Tibial nerve (tissue), 4 donors: Measurements from ENCODE around the gene ATP13A5. TPM values are rescaled to one million over a fixed set of nuclear protein-coding genes. Genes with fewer than 3 reads are reported as not detected.

Experiments
- DNase-seq, 2 donors: peaks; one replicate each; pipeline ENCODE4 v3.0.0-alpha.2; 2019; ENCODE audit warnings: low spot score in 2 of 2
- H3K27ac ChIP-seq, 4 donors: fragments of 200-600 bp; sonication (generic) in 3 of 4; one replicate each; pipeline ENCODE4 v1.5.1; 2017 to 2019; ENCODE audit warnings: mild to moderate bottlenecking in 1 of 4
- H3K27me3 ChIP-seq, 2 donors: fragments of 200-600 bp; sonication (generic) in 1 of 2; one replicate each; pipeline versions ENCODE4 v1.5.1 to v1.6.0; 2017 to 2019
- H3K36me3 ChIP-seq, 3 donors: fragments of 200-600 bp; sonication (generic); one replicate each; pipeline ENCODE4 v1.5.1; 2018 to 2019
- H3K4me1 ChIP-seq, 4 donors: fragments of 200-600 bp; sonication (generic) in 3 of 4; one replicate each; pipeline ENCODE4 v1.5.1; 2017 to 2019
- H3K4me3 ChIP-seq, 4 donors: fragments of 200-600 bp; sonication (generic) in 3 of 4; one replicate each; pipeline ENCODE4 v1.5.1; 2017 to 2019; ENCODE audit warnings: mild to moderate bottlenecking in 1 of 4, moderate library complexity in 1 of 4
- H3K9me3 ChIP-seq, 4 donors: fragments of 200-600 bp; sonication (generic) in 3 of 4; one replicate each; pipeline ENCODE4 v1.5.1; 2017 to 2019
- EP300 ChIP-seq, 2 donors: sonication (generic); formaldehyde crosslinking; IDR thresholded peaks; one replicate each; pipeline ENCODE4 v1.6.1; 2017; ENCODE audit warnings: antibody characterized with exemption in 2 of 2, mild to moderate bottlenecking in 1 of 2
- POLR2A ChIP-seq, 2 donors: fragments of 450-650 bp; IDR thresholded peaks; one replicate each; pipeline ENCODE4 v1.6.1; 2017; ENCODE audit warnings: antibody characterized with exemption in 2 of 2, mild to moderate bottlenecking in 2 of 2, moderate library complexity in 2 of 2
- WGBS, 2 donors: methylation state at CpG; one replicate each; pipeline ENCODE4 v1.1.5; 2018; 5-methylcytosine and 5-hydroxymethylcytosine counted together
- total RNA-seq, 4 donors: library from RNA; depleted of rRNA; stranded (reverse); fragments of >200 nt; gene quantifications; one replicate each; pipeline ENCODE4 v1.1.0, GENCODE V29; 2016
- TF ChIP-seq, protein P1 (sequence below), 5 experiments: fragments of 200-600 bp in 3 of 5; fragments of 450-650 bp in 2 of 5; sonication (generic) in 3 of 5; IDR thresholded peaks; one replicate each; pipeline ENCODE4 v1.5.1; 2016 to 2019; ENCODE audit warnings: antibody characterized with exemption in 5 of 5, mild to moderate bottlenecking in 3 of 5, moderate library complexity in 2 of 5

Gene ATP13A5, protein sequence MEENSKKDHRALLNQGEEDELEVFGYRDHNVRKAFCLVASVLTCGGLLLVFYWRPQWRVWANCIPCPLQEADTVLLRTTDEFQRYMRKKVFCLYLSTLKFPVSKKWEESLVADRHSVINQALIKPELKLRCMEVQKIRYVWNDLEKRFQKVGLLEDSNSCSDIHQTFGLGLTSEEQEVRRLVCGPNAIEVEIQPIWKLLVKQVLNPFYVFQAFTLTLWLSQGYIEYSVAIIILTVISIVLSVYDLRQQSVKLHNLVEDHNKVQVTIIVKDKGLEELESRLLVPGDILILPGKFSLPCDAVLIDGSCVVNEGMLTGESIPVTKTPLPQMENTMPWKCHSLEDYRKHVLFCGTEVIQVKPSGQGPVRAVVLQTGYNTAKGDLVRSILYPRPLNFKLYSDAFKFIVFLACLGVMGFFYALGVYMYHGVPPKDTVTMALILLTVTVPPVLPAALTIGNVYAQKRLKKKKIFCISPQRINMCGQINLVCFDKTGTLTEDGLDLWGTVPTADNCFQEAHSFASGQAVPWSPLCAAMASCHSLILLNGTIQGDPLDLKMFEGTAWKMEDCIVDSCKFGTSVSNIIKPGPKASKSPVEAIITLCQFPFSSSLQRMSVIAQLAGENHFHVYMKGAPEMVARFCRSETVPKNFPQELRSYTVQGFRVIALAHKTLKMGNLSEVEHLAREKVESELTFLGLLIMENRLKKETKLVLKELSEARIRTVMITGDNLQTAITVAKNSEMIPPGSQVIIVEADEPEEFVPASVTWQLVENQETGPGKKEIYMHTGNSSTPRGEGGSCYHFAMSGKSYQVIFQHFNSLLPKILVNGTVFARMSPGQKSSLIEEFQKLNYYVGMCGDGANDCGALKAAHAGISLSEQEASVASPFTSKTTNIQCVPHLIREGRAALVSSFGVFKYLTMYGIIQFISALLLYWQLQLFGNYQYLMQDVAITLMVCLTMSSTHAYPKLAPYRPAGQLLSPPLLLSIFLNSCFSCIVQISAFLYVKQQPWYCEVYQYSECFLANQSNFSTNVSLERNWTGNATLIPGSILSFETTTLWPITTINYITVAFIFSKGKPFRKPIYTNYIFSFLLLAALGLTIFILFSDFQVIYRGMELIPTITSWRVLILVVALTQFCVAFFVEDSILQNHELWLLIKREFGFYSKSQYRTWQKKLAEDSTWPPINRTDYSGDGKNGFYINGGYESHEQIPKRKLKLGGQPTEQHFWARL
- total RNA-seq: under 1 TPM in 1 of 4 donors, not detected in 3; under 0.01 TPM

DNA sequence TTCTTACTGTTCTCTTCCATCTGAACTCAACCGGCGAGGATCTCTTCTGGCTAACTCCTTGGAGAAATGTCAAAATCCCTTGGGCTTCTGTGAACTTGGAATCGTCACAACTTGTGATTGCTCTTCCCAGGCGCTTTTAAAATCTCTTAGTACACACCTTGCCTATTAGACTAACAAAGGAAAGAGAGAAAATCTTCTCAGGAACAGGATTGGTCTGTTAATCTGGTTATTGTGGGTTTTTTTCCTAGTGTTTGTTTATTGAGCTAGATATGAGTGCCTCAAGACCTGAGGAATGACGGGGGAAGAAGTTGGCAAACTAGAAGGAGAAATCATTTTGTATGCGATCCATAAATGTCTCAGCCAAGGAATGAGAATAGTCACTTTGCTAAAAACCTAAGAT is at the start of gene ATP13A5:
TSS of gene ATP13A5 (minus strand) at position 48 of the 400 bp plus-strand sequence. CDS start at position 20, 28 bp downstream.
- TF ChIP-seq, protein P1, sequence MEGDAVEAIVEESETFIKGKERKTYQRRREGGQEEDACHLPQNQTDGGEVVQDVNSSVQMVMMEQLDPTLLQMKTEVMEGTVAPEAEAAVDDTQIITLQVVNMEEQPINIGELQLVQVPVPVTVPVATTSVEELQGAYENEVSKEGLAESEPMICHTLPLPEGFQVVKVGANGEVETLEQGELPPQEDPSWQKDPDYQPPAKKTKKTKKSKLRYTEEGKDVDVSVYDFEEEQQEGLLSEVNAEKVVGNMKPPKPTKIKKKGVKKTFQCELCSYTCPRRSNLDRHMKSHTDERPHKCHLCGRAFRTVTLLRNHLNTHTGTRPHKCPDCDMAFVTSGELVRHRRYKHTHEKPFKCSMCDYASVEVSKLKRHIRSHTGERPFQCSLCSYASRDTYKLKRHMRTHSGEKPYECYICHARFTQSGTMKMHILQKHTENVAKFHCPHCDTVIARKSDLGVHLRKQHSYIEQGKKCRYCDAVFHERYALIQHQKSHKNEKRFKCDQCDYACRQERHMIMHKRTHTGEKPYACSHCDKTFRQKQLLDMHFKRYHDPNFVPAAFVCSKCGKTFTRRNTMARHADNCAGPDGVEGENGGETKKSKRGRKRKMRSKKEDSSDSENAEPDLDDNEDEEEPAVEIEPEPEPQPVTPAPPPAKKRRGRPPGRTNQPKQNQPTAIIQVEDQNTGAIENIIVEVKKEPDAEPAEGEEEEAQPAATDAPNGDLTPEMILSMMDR (IDR thresholded peaks at IDR 0.05): no peak
- no peak for TF ChIP-seq EP300 (IDR thresholded peaks at IDR 0.05)
- TF ChIP-seq POLR2A (IDR thresholded peaks at IDR 0.05): no peak
- whole genome bisulfite sequencing, 2 donors: 68 to 69% methylated on average over 6 of the region's 6 CpGs

DNA sequence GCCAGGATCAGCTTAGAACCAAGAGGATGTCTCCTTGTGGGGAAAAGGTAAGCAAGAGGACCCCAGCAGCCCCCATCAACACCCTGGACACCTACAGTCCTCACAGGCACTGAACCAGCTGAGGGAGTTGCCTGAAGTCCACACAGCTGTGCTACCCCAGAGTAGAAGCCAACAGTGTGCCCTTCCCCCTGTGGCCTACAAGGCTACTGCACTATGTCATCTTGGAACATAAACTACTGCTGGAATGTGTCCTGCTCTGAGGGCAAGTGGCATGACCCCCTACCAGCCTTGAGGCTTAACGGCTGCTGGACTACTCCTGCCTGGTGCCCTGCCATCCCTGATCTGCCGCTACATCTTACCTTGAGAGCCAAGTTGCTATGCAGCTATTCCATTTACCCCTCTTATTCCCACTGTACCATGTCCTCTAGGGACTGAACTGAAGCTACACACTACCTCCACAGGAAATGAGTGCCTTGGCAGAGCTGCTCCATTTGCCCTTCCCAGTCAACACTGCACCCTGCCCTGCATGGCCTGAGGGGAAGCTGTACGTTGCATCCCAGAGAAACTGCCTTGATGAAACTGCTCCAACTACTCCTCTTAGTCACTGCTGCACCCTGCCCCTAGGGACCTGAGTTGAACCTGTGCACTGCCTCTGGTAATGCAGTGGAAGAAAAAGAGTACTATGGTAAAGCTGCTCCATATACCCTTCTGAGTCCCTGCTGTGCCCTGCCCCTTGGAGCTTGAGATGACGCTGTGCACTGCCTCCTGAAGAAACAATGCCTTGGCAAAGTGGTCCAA is 40.2 kb upstream of the ATP13A5 start:
- no peak overlapping the region for H3K27ac ChIP-seq
- peaks cover 0 to 38% (median 4%) of the 10 kb centered on the region in 4 donors for H3K9me3 ChIP-seq
- H3K4me3 ChIP-seq: no peak overlapping the region
- WGBS, 2 donors: 81 to 94% methylated on average over 3 to 4 of the region's 4 CpGs
- peaks cover 0 to 36% (median 0%) of the 10 kb centered on the region in 3 donors for H3K36me3 ChIP-seq
- H3K4me1 ChIP-seq: no peaks in the 10 kb centered on the region
- H3K27me3 ChIP-seq: no peaks in the 10 kb centered on the region
- no peak for DNase-seq
- TF ChIP-seq, protein P1 (IDR thresholded peaks at IDR 0.05): no peak
- TF ChIP-seq POLR2A (IDR thresholded peaks at IDR 0.05) (no peak), EP300 (IDR thresholded peaks at IDR 0.05) (no peak)

More for the DNA sequence above, at the start of gene ATP13A5:
- Histone ChIP-seq H3K4me1 (no peaks in the 10 kb centered on the region), H3K27ac (no peak within 1 kb of the TSS), H3K27me3 (no peaks in the 10 kb centered on the region), H3K9me3 (no peaks in the 10 kb centered on the region), H3K36me3 (no peaks in the 10 kb centered on the region), H3K4me3 (no peak within 1 kb of the TSS)
- no peak for DNase-seq

DNA sequence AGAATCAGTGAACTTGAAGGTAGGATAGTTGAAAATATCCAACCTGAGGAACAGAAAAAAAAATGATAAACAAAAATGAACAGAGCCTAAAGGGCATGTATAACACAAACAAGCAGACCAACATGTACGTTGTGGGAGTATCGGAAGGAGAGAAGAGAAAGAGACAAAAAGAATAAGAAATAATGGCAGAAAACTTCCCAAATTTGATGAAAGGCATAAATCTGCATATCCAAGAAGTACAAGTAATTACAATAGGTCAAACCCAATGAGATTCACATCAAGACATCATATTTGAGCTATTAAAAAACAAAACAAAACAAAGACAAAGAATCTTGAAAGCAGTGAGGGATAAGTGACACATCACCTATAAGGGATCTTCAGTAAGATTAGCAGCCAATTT is 38.1 kb upstream of the ATP13A5 start:
- DNase-seq: no peak
- Histone ChIP-seq H3K36me3 (peaks cover 0 to 55% (median 0%) of the 10 kb centered on the region in 3 donors), H3K27ac (no peak overlapping the region), H3K4me3 (no peak overlapping the region), H3K4me1 (no peaks in the 10 kb centered on the region), H3K9me3 (peaks cover 0 to 44% (median 4%) of the 10 kb centered on the region in 4 donors), H3K27me3 (no peaks in the 10 kb centered on the region)
- no peak for TF ChIP-seq EP300 (IDR thresholded peaks at IDR 0.05)
- TF ChIP-seq, protein P1 (IDR thresholded peaks at IDR 0.05): no peak
- TF ChIP-seq POLR2A (IDR thresholded peaks at IDR 0.05): no peak
- 92 to 94% methylated on average over 2 of the region's 2 CpGs for WGBS, 2 donors

DNA sequence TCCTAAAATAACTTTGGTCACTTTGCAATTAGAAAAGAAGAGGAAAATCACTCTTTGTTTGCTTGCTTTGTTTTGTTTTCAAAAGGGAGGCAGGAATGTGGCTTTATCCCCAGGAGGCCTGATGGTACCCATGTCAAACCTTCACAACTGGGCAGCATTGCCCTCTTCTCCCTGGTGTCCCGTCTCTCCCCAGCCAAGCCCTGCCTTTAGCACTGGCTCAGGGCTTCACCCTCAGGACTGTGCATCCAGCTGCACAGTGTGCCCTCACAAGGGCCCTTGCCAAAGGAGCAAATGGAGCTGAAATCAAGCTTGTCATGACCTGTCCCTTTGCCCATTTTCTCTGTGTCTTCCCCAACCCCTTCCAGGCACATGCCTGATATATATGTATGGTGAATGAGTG is 29.1 kb upstream of the ATP13A5 start:
- peaks cover 0 to 9% (median 0%) of the 10 kb centered on the region in 3 donors for H3K36me3 ChIP-seq
- H3K27ac ChIP-seq: no peak overlapping the region
- 63 to 67% methylated on average over 1 of the region's 1 CpG for WGBS, 2 donors
- no peaks in the 10 kb centered on the region for H3K4me1 ChIP-seq
- peaks cover 0 to under 1% (median 0%) of the 10 kb centered on the region in 4 donors for H3K9me3 ChIP-seq
- no peak for DNase-seq
- H3K4me3 ChIP-seq: no peak overlapping the region
- TF ChIP-seq, protein P1 (IDR thresholded peaks at IDR 0.05): no peak
- no peaks in the 10 kb centered on the region for H3K27me3 ChIP-seq
